CD8-positive, alpha-beta memory T cell (primary cell): ENCODE measurements around the gene MRPL24. TPM values are rescaled to one million over a fixed set of nuclear protein-coding genes. Genes with fewer than 3 reads are reported as not detected.

Experiments
- CTCF ChIA-PET: fragments of 350-600 bp; sonication (Branson Sonifier 250); formaldehyde crosslinking; loops from one replicate; lab custom pipeline; 2021; ENCODE audit warnings: antibody characterized with exemption; lab: Charles Lee
- POLR2A ChIA-PET: fragments of 350-600 bp; sonication (Branson Sonifier 250); formaldehyde crosslinking; loops from one replicate; lab custom pipeline; 2021; ENCODE audit warnings: antibody characterized with exemption; lab: Charles Lee
- DNase-seq, 5 donors: peaks; one replicate each; pipeline versions ENCODE4 v3.0.0 to v3.0.0-alpha.2; 2020 to 2022; ENCODE audit warnings: mixed read lengths in 1 of 5
- H3K27ac ChIP-seq: one replicate; pipeline ENCODE4 v1.7.0; 2013; ENCODE audit warnings: low read depth, mild to moderate bottlenecking, low read length, moderate library complexity
- H3K27me3 ChIP-seq: 2 replicates; pipeline ENCODE4 v1.7.0; 2013; ENCODE audit warnings: low read length, mild to moderate bottlenecking; ENCODE audit not compliant: insufficient read depth, poor library complexity, severe bottlenecking
- H3K36me3 ChIP-seq: 2 replicates; pipeline ENCODE4 v1.7.0; 2013; ENCODE audit warnings: mild to moderate bottlenecking, low read length, moderate library complexity; ENCODE audit not compliant: insufficient read depth
- H3K4me1 ChIP-seq: 2 replicates; pipeline ENCODE4 v1.7.0; 2013; ENCODE audit warnings: mild to moderate bottlenecking, low read length, moderate library complexity; ENCODE audit not compliant: insufficient read depth
- H3K4me3 ChIP-seq: 2 replicates; pipeline ENCODE4 v1.7.0; 2013; ENCODE audit warnings: mild to moderate bottlenecking, low read length
- H3K9me3 ChIP-seq: 2 replicates; pipeline ENCODE4 v1.7.0; 2013; ENCODE audit warnings: mild to moderate bottlenecking, low read length
- H3K27ac Mint-ChIP-seq, 8 donors: one replicate each; pipeline ENCODE4 v1.8.0; 2020 to 2021; ENCODE audit warnings: mixed read lengths in 8 of 8, mild to moderate bottlenecking in 6 of 8, inconsistent platforms in 3 of 8, moderate library complexity in 3 of 8
- H3K27me3 Mint-ChIP-seq, 2 donors: one replicate each; pipeline ENCODE4 v1.8.0; 2020 to 2021; ENCODE audit warnings: mixed read lengths in 2 of 2, mild to moderate bottlenecking in 1 of 2, moderate library complexity in 1 of 2
- H3K36me3 Mint-ChIP-seq, 3 donors: one replicate each; pipeline ENCODE4 v1.8.0; 2020 to 2021; ENCODE audit warnings: mixed read lengths in 3 of 3, inconsistent platforms in 1 of 3, mild to moderate bottlenecking in 1 of 3
- H3K4me1 Mint-ChIP-seq, 3 donors: one replicate each; pipeline ENCODE4 v1.8.0; 2020 to 2021; ENCODE audit warnings: mixed read lengths in 3 of 3, inconsistent platforms in 1 of 3, mild to moderate bottlenecking in 1 of 3
- H3K4me3 Mint-ChIP-seq, 7 donors: one replicate each; pipeline ENCODE4 v1.8.0; 2020 to 2021; ENCODE audit warnings: mixed read lengths in 7 of 7, mild to moderate bottlenecking in 6 of 7, moderate library complexity in 4 of 7, inconsistent platforms in 2 of 7
- H3K9me3 Mint-ChIP-seq, 5 donors: one replicate each; pipeline ENCODE4 v1.8.0; 2020 to 2022; ENCODE audit warnings: mixed read lengths in 5 of 5, mild to moderate bottlenecking in 3 of 5, moderate library complexity in 2 of 5, inconsistent platforms in 1 of 5
- polyA plus RNA-seq: library from polyadenylated mRNA; unstranded; fragments of 300-500 nt; fragmentation: Illumina TruSeq; gene quantifications from one replicate; pipeline ENCODE4 v1.2.3, GENCODE V29; 2021
- total RNA-seq, 2 experiments: library from RNA; stranded (reverse); gene quantifications; one replicate each; pipeline ENCODE4 v1.2.3, GENCODE V29; 2021

MRPL24 gene
- total and polyA plus RNA-seq, 3 experiments from 2014 or later = 92.2 to 131 (median 122) TPM

- Mint-ChIP-seq H3K27me3 (no peaks in the 10 kb centered on the region), H3K9me3 (no peaks in the 10 kb centered on the region), H3K4me1 (peaks cover 54 to 73% (median 64%) of the 10 kb centered on the region in 3 donors), H3K4me3 (peak overlapping the region; percentile 86 to 95 (median 91)), H3K27ac (peak overlapping the region; percentile 89 to 99 (median 96)), H3K36me3 (peaks cover 0 to 12% (median 2%) of the 10 kb centered on the region in 3 donors)
- H3K4me1 ChIP-seq = peaks cover 53% of the 10 kb centered on the region
- no peaks in the 10 kb centered on the region for H3K27me3 ChIP-seq
- peak overlapping the region; percentile 77 for H3K27ac ChIP-seq
- H3K9me3 ChIP-seq = no peaks in the 10 kb centered on the region
- peak overlapping the region; percentile 57 for H3K4me3 ChIP-seq
- no peaks in the 10 kb centered on the region for H3K36me3 ChIP-seq
- ChIA-PET POLR2A (interaction anchor here (1.3 to 2.6 kb wide), 5 partner anchors 9 to 45 kb away, joined by 4 to 42 read pairs (median 16); partner anchors contain the start of genes CRABP2, ISG20L2, METTL25B and MRPL24), CTCF (interaction anchor here (1.4 to 4.0 kb wide), 5 partner anchors 10 to 110 kb away, joined by 4 to 16 read pairs (median 8); partner anchors contain the start of genes ISG20L2, METTL25B, MRPL24 and PRCC)
- peak in 3 of 5 donors; percentile 30 to 70 (median 40) for DNase-seq
Measured at GRCh38 chr1:156750711-156751450, 10.0 kb upstream of the MRPL24 start.

DNA sequence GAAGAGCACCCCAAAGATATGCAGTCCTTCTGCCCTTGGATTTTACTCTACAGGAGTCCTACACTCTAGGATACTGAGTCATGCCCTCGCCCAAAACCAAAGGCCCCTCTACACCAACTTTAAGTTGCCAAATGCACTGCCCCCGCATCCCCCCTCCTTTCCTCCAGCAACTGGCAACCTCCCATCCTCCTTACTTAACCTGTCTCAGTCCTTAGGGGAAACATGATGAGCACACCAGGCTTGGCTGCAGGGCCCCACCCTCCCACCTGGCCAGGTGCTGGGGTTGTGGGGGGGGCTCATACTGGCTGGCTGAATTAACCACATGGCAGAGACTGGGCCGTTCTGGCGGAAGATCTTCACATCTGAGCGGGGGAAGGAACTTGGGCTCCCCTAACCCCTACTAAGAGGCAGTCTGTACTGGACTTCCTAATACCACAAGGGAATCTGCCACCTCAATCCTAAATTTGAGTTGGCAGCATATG lies 9.3 kb upstream of the MRPL24 start:
- ChIA-PET POLR2A (interaction anchor here (0.6 to 2.6 kb wide), 3 partner anchors 9 to 125 kb away, joined by 4 to 42 read pairs (median 28); partner anchors contain the start of genes ISG20L2, METTL25B and MRPL24), CTCF (interaction anchor here (1.9 to 4.0 kb wide), 2 partner anchors 17 to 24 kb away, joined by 11 to 16 read pairs; partner anchors contain the start of gene PRCC)
- no peaks in the 10 kb centered on the region for H3K9me3 Mint-ChIP-seq
- H3K27ac Mint-ChIP-seq = peak overlapping the region; percentile 89 to 99 (median 96)
- H3K9me3 ChIP-seq = no peaks in the 10 kb centered on the region
- peaks cover 0 to 17% (median 3%) of the 10 kb centered on the region in 3 donors for H3K36me3 Mint-ChIP-seq
- H3K27me3 ChIP-seq = no peaks in the 10 kb centered on the region
- no peaks in the 10 kb centered on the region for H3K27me3 Mint-ChIP-seq
- peak in 2 of 5 donors; percentile 16 to 60 for DNase-seq
- H3K27ac ChIP-seq = peak overlapping the region; percentile 77
- H3K4me3 Mint-ChIP-seq = peak overlapping the region; percentile 86 to 95 (median 91)
- H3K4me1 ChIP-seq = peaks cover 59% of the 10 kb centered on the region
- H3K4me3 ChIP-seq = peak overlapping the region; percentile 57
- no peaks in the 10 kb centered on the region for H3K36me3 ChIP-seq
- peaks cover 60 to 75% (median 69%) of the 10 kb centered on the region in 3 donors for H3K4me1 Mint-ChIP-seq

- H3K27ac ChIP-seq = peak overlapping the region; percentile 77
- peak overlapping the region; percentile 86 to 95 (median 91) for H3K4me3 Mint-ChIP-seq
- H3K9me3 ChIP-seq = no peaks in the 10 kb centered on the region
- no peaks in the 10 kb centered on the region for H3K36me3 ChIP-seq
- ChIA-PET POLR2A (interaction anchor here (0.6 kb wide), 1 partner anchor 124 kb away, joined by 4 read pairs; no protein-coding TSS in a partner anchor), CTCF (interaction anchor here (4.0 kb wide), 1 partner anchor 24 kb away, joined by 16 read pairs; no protein-coding TSS in a partner anchor)
- H3K4me1 Mint-ChIP-seq = peaks cover 61 to 74% (median 66%) of the 10 kb centered on the region in 3 donors
- H3K27me3 ChIP-seq = no peaks in the 10 kb centered on the region
- peaks cover 59% of the 10 kb centered on the region for H3K4me1 ChIP-seq
- H3K36me3 Mint-ChIP-seq = peaks cover 0 to 23% (median 3%) of the 10 kb centered on the region in 3 donors
- H3K27me3 Mint-ChIP-seq = no peaks in the 10 kb centered on the region
- no peaks in the 10 kb centered on the region for H3K9me3 Mint-ChIP-seq
- H3K27ac Mint-ChIP-seq = peak overlapping the region; percentile 89 to 99 (median 96)
- peak overlapping the region; percentile 57 for H3K4me3 ChIP-seq
- no peak for DNase-seq
Measured at GRCh38 chr1:156749419-156750118, 8.7 kb upstream of the MRPL24 start.

- peaks cover 0 to 28% (median 3%) of the 10 kb centered on the region in 3 donors for H3K36me3 Mint-ChIP-seq
- H3K4me1 ChIP-seq = peaks cover 59% of the 10 kb centered on the region
- peak overlapping the region; percentile 77 for H3K27ac ChIP-seq
- H3K9me3 Mint-ChIP-seq = no peaks in the 10 kb centered on the region
- H3K9me3 ChIP-seq = no peaks in the 10 kb centered on the region
- no peaks in the 10 kb centered on the region for H3K36me3 ChIP-seq
- peak overlapping the region; percentile 57 for H3K4me3 ChIP-seq
- H3K27me3 Mint-ChIP-seq = no peaks in the 10 kb centered on the region
- DNase-seq = no peak
- POLR2A ChIA-PET = no interaction called here
- H3K27me3 ChIP-seq = no peaks in the 10 kb centered on the region
- peak overlapping the region; percentile 86 to 95 (median 91) for H3K4me3 Mint-ChIP-seq
- peaks cover 61 to 74% (median 66%) of the 10 kb centered on the region in 3 donors for H3K4me1 Mint-ChIP-seq
- CTCF ChIA-PET = interaction anchor here (1.0 kb wide), 1 partner anchor 8 kb away, joined by 3 read pairs; no protein-coding TSS in a partner anchor
- H3K27ac Mint-ChIP-seq = peak overlapping the region; percentile 89 to 99 (median 96)
Measured at GRCh38 chr1:156748670-156749418, 8.0 kb upstream of the MRPL24 start.

DNA sequence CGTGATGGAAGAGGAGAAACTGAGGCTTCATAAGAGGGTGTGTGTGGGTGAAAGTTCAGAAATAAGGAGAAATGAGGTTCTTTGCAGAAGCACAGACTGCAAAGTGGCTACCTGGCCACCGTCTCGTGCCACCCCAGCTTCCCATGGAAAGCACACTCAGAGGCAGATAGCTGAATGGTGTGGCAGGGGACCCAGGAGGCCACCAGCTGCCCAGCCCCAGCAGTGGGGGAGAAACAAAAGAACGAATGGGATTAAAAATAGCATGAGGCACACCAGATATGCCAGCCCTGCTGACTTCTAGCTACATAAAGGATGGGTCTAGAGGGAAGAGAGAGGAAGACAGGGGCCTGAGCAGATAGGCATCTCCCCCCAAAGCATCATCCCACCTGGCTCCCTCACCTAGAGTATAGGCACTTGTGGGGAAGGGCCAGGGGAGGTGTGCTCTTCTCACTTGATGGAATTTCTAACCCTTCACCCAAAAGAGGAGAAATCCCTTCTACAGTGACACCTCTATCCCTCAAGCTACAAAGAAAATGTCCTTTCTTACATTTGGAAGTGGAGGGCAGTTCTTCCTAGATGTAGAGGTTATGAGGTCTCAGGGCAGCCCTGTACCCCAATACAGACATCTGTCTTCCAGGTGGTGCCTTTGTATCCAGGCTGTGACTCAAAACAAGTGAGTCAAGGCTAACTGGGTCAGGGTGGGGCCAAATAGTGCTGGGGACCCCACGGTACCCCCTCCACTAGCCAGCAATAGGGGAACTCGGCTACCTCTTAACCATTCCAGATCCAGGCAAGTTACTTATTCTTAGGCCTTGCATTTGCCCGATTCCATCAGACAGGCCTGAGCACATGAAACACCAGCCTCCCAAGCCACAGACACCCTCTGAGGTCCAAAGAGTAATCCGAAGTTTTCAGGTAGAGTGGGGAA lies 7.1 kb upstream of the MRPL24 start:
- ChIA-PET POLR2A (interaction anchor here (0.6 to 1.4 kb wide), 2 partner anchors 13 to 20 kb away, joined by 5 to 6 read pairs; partner anchors contain the start of genes ISG20L2 and METTL25B), CTCF (interaction anchor here (1.0 to 1.5 kb wide), 4 partner anchors 9 to 112 kb away, joined by 3 to 11 read pairs (median 3); no protein-coding TSS in a partner anchor)
- Mint-ChIP-seq H3K27ac (peak overlapping the region; percentile 89 to 99 (median 96)), H3K9me3 (no peaks in the 10 kb centered on the region), H3K4me3 (peak overlapping the region; percentile 86 to 95 (median 91)), H3K36me3 (peaks cover 0 to 36% (median 3%) of the 10 kb centered on the region in 3 donors), H3K27me3 (no peaks in the 10 kb centered on the region), H3K4me1 (peaks cover 58 to 66% (median 63%) of the 10 kb centered on the region in 3 donors)
- H3K27me3 ChIP-seq = no peaks in the 10 kb centered on the region
- DNase-seq = no peak
- peak overlapping the region; percentile 77 for H3K27ac ChIP-seq
- H3K9me3 ChIP-seq = no peaks in the 10 kb centered on the region
- H3K36me3 ChIP-seq = peaks cover 3% of the 10 kb centered on the region
- H3K4me3 ChIP-seq = peak overlapping the region; percentile 57
- peaks cover 57% of the 10 kb centered on the region for H3K4me1 ChIP-seq

DNA sequence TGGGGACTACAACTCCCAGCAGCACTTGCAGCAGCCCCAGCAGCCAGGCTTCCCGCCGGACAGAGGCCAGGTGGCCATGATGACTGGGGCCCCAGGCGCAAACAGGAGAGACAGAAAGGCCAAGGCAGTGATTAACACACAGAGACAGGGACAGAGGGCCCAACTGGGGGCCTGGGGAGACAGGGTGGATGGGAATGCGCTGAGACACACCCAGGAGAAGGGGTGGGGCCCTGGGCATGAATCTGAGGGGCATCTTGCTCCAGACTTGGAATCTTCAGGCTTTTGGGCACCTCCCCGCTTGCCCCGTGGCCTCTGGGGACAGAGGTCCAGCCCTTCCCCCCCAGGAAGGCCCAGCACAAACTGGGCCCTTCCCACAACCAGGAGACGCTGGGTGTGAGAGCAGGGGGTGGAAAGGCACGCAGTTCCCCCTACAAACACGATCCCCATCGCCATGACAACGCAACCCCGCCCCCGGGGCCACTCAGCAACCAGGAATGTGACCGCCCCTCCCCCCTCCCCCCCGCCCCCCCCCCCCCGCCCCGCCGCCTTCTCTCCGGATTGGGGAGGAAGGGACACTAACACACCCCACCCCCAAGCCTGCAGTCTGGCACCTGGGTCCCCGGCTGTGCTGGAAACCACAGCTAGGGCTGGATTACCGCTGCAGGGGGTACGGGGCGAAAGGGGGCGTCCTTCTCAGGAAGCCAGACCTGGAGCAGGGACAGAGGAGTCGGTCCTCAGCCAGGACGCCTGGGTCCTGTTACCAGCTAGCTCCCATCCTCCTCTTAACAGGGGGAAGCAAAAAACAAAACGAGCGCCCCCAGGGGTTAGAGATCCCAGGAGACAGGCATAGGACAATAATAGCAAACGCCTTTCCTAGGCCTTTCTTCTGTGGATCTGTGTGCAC lies 6.1 kb upstream of the MRPL24 start:
- H3K27me3 ChIP-seq = no peaks in the 10 kb centered on the region
- CTCF ChIA-PET = interaction anchor here (1.0 to 1.5 kb wide), 4 partner anchors 14 to 113 kb away, joined by 3 to 11 read pairs (median 4); no protein-coding TSS in a partner anchor
- Mint-ChIP-seq H3K4me3 (peak overlapping the region; percentile 80 to 95 (median 91)), H3K27ac (peak overlapping the region; percentile 92 to 99 (median 96)), H3K4me1 (peaks cover 52 to 60% (median 56%) of the 10 kb centered on the region in 3 donors), H3K27me3 (no peaks in the 10 kb centered on the region), H3K36me3 (peaks cover 0 to 42% (median 6%) of the 10 kb centered on the region in 3 donors), H3K9me3 (no peaks in the 10 kb centered on the region)
- peak overlapping the region; percentile 80 for H3K27ac ChIP-seq
- DNase-seq = peak; percentile 53 to 86 (median 67)
- H3K4me1 ChIP-seq = peaks cover 51% of the 10 kb centered on the region
- peak overlapping the region; percentile 57 for H3K4me3 ChIP-seq
- POLR2A ChIA-PET = interaction anchor here (0.5 to 1.4 kb wide), 4 partner anchors 15 to 88 kb away, joined by 4 to 6 read pairs (median 4); partner anchors contain the start of genes ISG20L2 and METTL25B
- peaks cover 5% of the 10 kb centered on the region for H3K36me3 ChIP-seq
- H3K9me3 ChIP-seq = no peaks in the 10 kb centered on the region
